ENCODE results near the gene ST7. TPM values are rescaled to one million over a fixed set of nuclear protein-coding genes. Genes with fewer than 3 reads are reported as not detected.

Gene ST7
- total and polyA plus RNA-seq, 2 of the 13 experiments (the other 11 are each of a cell fraction or from before 2014, with no cell fraction given): 17.3 to 23.5 TPM

DNA sequence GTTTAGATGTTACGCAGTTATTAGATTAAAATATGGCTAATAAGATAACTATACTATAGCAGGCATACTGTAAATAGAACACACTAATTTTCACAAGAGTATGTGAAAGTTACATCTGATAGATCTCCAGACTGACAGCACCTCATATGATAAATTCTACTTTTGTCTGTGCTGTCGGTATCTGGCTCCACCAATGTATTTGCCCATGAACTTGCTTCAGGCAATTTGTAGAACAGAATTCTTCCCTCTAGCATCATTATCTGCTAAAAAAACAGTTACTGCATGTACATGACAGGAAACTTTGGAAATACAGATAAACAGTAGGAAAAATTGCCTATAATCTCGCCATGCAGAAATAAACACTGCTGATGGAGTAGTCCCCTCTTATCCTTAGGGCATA, 231.8 kb downstream of the ST7 start (continued):
- TF ChIP-seq, protein P1, sequence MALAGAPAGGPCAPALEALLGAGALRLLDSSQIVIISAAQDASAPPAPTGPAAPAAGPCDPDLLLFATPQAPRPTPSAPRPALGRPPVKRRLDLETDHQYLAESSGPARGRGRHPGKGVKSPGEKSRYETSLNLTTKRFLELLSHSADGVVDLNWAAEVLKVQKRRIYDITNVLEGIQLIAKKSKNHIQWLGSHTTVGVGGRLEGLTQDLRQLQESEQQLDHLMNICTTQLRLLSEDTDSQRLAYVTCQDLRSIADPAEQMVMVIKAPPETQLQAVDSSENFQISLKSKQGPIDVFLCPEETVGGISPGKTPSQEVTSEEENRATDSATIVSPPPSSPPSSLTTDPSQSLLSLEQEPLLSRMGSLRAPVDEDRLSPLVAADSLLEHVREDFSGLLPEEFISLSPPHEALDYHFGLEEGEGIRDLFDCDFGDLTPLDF (CRISPR knock-in tag; IDR thresholded peaks at IDR 0.05): no peak

DNA sequence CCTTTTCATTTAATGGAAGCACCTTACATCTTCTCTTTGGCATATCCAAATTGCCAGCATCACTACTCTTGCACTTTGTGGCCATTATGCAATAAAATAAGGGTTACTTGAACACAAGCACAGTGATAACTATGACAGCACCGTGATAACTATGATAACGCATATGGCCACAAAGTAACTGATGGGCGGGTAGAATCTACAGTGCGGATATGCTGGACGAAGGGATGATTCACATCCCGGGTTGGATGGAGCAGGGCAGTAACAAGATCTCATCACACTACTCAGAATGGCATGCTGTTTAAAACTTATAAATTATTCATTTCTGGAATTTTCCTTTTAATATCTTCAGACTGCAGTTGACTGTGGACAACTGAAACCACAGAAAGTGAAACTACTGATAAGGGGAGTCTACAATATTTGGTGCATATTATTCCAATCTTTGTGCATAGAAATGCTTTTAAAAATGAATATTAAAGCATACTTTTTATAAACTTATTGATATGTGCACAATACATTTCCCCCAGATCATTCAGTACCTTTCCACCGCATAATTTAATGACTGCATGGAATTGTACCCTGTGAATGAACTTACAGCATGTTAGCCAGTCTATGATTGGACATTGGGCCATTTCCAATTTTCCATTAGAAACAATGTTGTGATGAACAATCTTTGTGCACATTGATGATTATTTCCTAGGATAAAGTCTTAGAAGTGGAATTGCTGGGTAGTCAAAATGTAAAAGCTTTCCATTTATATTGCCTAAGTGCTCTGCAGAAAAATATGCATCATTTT, 233.1 kb downstream of the ST7 start:
- WGBS (ENCODE audit: low lambda C conversion rate): 94% methylated on average over 7 of the region's 7 CpGs
- Histone ChIP-seq H3K36me3 (replicated peaks in 1 of 2; ENCODE audit: control insufficient read depth in 1 of 2, insufficient read depth in 2 of 2, low read length in 2 of 2) (peaks cover 3 to 7% of the 10 kb centered on the region in 2 experiments; a peak in 3 of 5 replicates), H3K27ac (ENCODE audit: extremely low read length, insufficient read depth, low read length) (no peak overlapping the region), H4K20me1 (ENCODE audit: insufficient read depth, low read length) (no peaks in the 10 kb centered on the region), H3K9ac (ENCODE audit: insufficient read depth, low read depth, low read length) (no peak overlapping the region), H3K9me3 (ENCODE audit: low read length) (no peaks in the 10 kb centered on the region), H3K79me2 (ENCODE audit: insufficient read depth, low read length) (no peaks in the 10 kb centered on the region), H3K4me1 (ENCODE audit: insufficient read depth, low read length) (no peaks in the 10 kb centered on the region), H3K4me3 (replicated peaks in 1 of 3; ENCODE audit: insufficient read depth in 1 of 3, low read depth in 2 of 3, low read length in 3 of 3) (no peak overlapping the region), H3K27me3 (ENCODE audit: control insufficient read depth in 1 of 2, insufficient read depth in 2 of 2, low read length in 2 of 2) (no peaks in the 10 kb centered on the region), H2AFZ (ENCODE audit: low read length) (no peak overlapping the region), H3K4me2 (ENCODE audit: low read depth, low read length) (no peak overlapping the region)
- DNase-seq (ENCODE audit: low spot score): no peak
- ChIA-PET CTCF (ENCODE audit: low intra/inter-chr PET ratio, low total read pairs) (no interaction called here), POLR2A (no interaction called here)
- no peak for ATAC-seq
- TF ChIP-seq GLI4 (CRISPR knock-in tag; IDR thresholded peaks at IDR 0.05; ENCODE audit: borderline replicate concordance) (no peak), NFYC (CRISPR knock-in tag; IDR thresholded peaks at IDR 0.05) (no peak), ZNF563 (CRISPR knock-in tag; IDR thresholded peaks at IDR 0.05) (no peak), ZSCAN31 (CRISPR knock-in tag; IDR thresholded peaks at IDR 0.05; ENCODE audit: low read depth) (no peak), ZNF17 (CRISPR knock-in tag; IDR thresholded peaks at IDR 0.05) (no peak)
- intact Hi-C loops (cut with micrococcal nuclease; ENCODE audit: unreplicated experiment) (no loop called here), in situ Hi-C loops (cut with HindIII; ENCODE audit: extremely low pct_ligation_motif_present, low pct_unique_long_range_greater_than_20kb) (no loop called here)
- BruUV-seq (replicated peaks): no TSS peak
- no peak for FAIRE-seq
